H9 (cell line): Measurements from ENCODE around the gene PCSK6. TPM values are rescaled to one million over a fixed set of nuclear protein-coding genes. Genes with fewer than 3 reads are reported as not detected.

Experiments used
- DNase-seq: peaks from one replicate; pipeline ENCODE4 v3.0.0-alpha.2; 2017
- H2AFZ ChIP-seq: one replicate; pipeline ENCODE4 v1.6.1; 2013; ENCODE audit warnings: mild to moderate bottlenecking, low read length, control low read depth, moderate library complexity
- H2AK5ac ChIP-seq: 2 replicates; pipeline ENCODE4 v1.6.1; 2013; ENCODE audit warnings: low read length, control low read depth, mixed read lengths; ENCODE audit not compliant: insufficient read length
- H2BK120ac ChIP-seq: one replicate; pipeline ENCODE4 v1.6.1; 2013; ENCODE audit warnings: low read depth, mild to moderate bottlenecking, low read length, control low read depth, inconsistent platforms; ENCODE audit not compliant: poor library complexity, severe bottlenecking
- H2BK12ac ChIP-seq: 2 replicates; pipeline ENCODE4 v1.6.1; 2013; ENCODE audit warnings: low read length, control low read depth, mixed read lengths, low read depth; ENCODE audit not compliant: insufficient read length
- H2BK15ac ChIP-seq: 2 replicates; pipeline ENCODE4 v1.6.1; 2013; ENCODE audit warnings: low read depth, low read length, control low read depth
- H2BK20ac ChIP-seq: one replicate; pipeline ENCODE4 v1.6.1; 2013; ENCODE audit warnings: low read depth, mild to moderate bottlenecking, low read length, control low read depth, inconsistent platforms; ENCODE audit not compliant: poor library complexity, severe bottlenecking
- H2BK5ac ChIP-seq: 2 replicates; pipeline ENCODE4 v1.6.1; 2013; ENCODE audit warnings: low read length, control low read depth, mixed read lengths; ENCODE audit not compliant: insufficient read length
- H3K14ac ChIP-seq: 2 replicates; pipeline ENCODE4 v1.6.1; 2013; ENCODE audit warnings: low read length, control low read depth; ENCODE audit not compliant: insufficient read depth
- H3K18ac ChIP-seq: 2 replicates; pipeline ENCODE4 v1.6.1; 2013; ENCODE audit warnings: low read depth, mild to moderate bottlenecking, mixed read lengths, low read length, control low read depth; ENCODE audit not compliant: insufficient read length
- H3K23ac ChIP-seq: 2 replicates; pipeline ENCODE4 v1.6.1; 2013; ENCODE audit warnings: low read length, control low read depth, mixed read lengths, low read depth; ENCODE audit not compliant: insufficient read length
- H3K23me2 ChIP-seq: 2 replicates; pipeline ENCODE4 v1.6.1; 2013; ENCODE audit warnings: low read depth, mild to moderate bottlenecking, mixed read lengths, low read length, control low read depth; ENCODE audit not compliant: insufficient read length, poor library complexity, severe bottlenecking
- H3K27ac ChIP-seq: 2 replicates; pipeline ENCODE4 v1.5.1; 2013; ENCODE audit warnings: low read length, control low read depth, mixed read lengths, low read depth; ENCODE audit not compliant: insufficient read length
- H3K27me3 ChIP-seq: 2 replicates; pipeline ENCODE4 v1.6.1; 2013; ENCODE audit warnings: low read length, control low read depth, inconsistent platforms; ENCODE audit not compliant: insufficient read depth
- H3K4ac ChIP-seq: 2 replicates; pipeline ENCODE4 v1.6.1; 2013; ENCODE audit warnings: low read depth, mild to moderate bottlenecking, control low read depth, inconsistent platforms, low read length, moderate library complexity
- H3K4me1 ChIP-seq: 2 replicates; pipeline ENCODE4 v1.6.1; 2013; ENCODE audit warnings: low read length, control low read depth, inconsistent platforms; ENCODE audit not compliant: insufficient read depth
- H3K4me2 ChIP-seq: 2 replicates; pipeline ENCODE4 v1.6.1; 2013; ENCODE audit warnings: low read length, control low read depth, mixed read lengths; ENCODE audit not compliant: insufficient read length, insufficient read depth
- H3K56ac ChIP-seq: 2 replicates; pipeline ENCODE4 v1.6.1; 2013; ENCODE audit warnings: low read depth, mild to moderate bottlenecking, mixed read lengths, low read length, control low read depth; ENCODE audit not compliant: insufficient read length
- H3K79me1 ChIP-seq: 2 replicates; pipeline ENCODE4 v1.6.1; 2013; ENCODE audit warnings: low read depth, mild to moderate bottlenecking, moderate library complexity, low read length, control low read depth, inconsistent platforms; ENCODE audit not compliant: insufficient read depth, poor library complexity, severe bottlenecking
- H3K79me2 ChIP-seq: 2 replicates; pipeline ENCODE4 v1.6.1; 2013; ENCODE audit warnings: low read length, control low read depth, inconsistent platforms; ENCODE audit not compliant: insufficient read depth
- H3K9ac ChIP-seq: 2 replicates; pipeline ENCODE4 v1.6.1; 2013; ENCODE audit warnings: low read length, control low read depth, mixed read lengths; ENCODE audit not compliant: insufficient read length; ENCODE audit errors: extremely low read depth
- H3K9me3 ChIP-seq: one replicate; pipeline ENCODE4 v1.6.1; 2013; ENCODE audit warnings: low read depth, low read length, inconsistent platforms; ENCODE audit not compliant: control insufficient read depth
- H3T11ph ChIP-seq: one replicate; pipeline ENCODE4 v1.6.1; 2013; ENCODE audit warnings: mild to moderate bottlenecking, low read length, control low read depth, inconsistent platforms
- H4K20me1 ChIP-seq: one replicate; pipeline ENCODE4 v1.6.1; 2013; ENCODE audit not compliant: control insufficient read depth, insufficient read length, insufficient read depth
- H4K5ac ChIP-seq: 2 replicates; pipeline ENCODE4 v1.6.1; 2013; ENCODE audit warnings: low read depth, mild to moderate bottlenecking, mixed read lengths, low read length, control low read depth; ENCODE audit not compliant: insufficient read length
- H4K8ac ChIP-seq: replicated peaks from 2 replicates; pipeline ENCODE4 v1.6.1; 2013; ENCODE audit warnings: low read length, control low read depth, mixed read lengths, low read depth; ENCODE audit not compliant: insufficient read length
- H4K91ac ChIP-seq: 2 replicates; pipeline ENCODE4 v1.6.1; 2013; ENCODE audit warnings: low read depth, mild to moderate bottlenecking, moderate library complexity, mixed read lengths, low read length, control low read depth; ENCODE audit not compliant: insufficient read length
- H3K27ac Mint-ChIP-seq, 3 experiments: 2 replicates in 2 of 3; 3 replicates in 1 of 3; pipeline ENCODE4 v1.8.0; 2020 to 2021; ENCODE audit warnings: mixed read lengths in 3 of 3, mild to moderate bottlenecking in 1 of 3, moderate library complexity in 1 of 3
- H3K27me3 Mint-ChIP-seq: 2 replicates; pipeline ENCODE4 v1.8.0; 2021; ENCODE audit warnings: low read depth, mild to moderate bottlenecking, moderate library complexity, mixed read lengths
- H3K36me3 Mint-ChIP-seq, 3 experiments: 2 replicates in 2 of 3; 3 replicates in 1 of 3; pipeline ENCODE4 v1.8.0; 2020 to 2021; ENCODE audit warnings: low read depth in 3 of 3, mixed read lengths in 3 of 3; ENCODE audit not compliant: insufficient read depth in 1 of 3
- H3K4me1 Mint-ChIP-seq, 2 experiments: 2 replicates each; pipeline ENCODE4 v1.8.0; 2020; ENCODE audit warnings: mixed read lengths in 2 of 2
- H3K4me3 Mint-ChIP-seq, 2 experiments: 2 replicates in 1 of 2; 3 replicates in 1 of 2; pipeline ENCODE4 v1.8.0; 2020 to 2021; ENCODE audit warnings: mild to moderate bottlenecking in 2 of 2, mixed read lengths in 2 of 2, moderate library complexity in 1 of 2
- H3K9me3 Mint-ChIP-seq, 2 experiments: 2 replicates in 1 of 2; 3 replicates in 1 of 2; pipeline ENCODE4 v1.8.0; 2020; ENCODE audit warnings: mild to moderate bottlenecking in 2 of 2, mixed read lengths in 2 of 2, moderate library complexity in 1 of 2
- CTCF ChIP-seq: fragments of 200-600 bp; sonication (generic); conservative IDR thresholded peaks from 3 replicates; pipeline ENCODE4 v1.8.0; 2021; ENCODE audit warnings: antibody characterized with exemption, mild to moderate bottlenecking
- WGBS: extraction: QIAGEN DNeasy Blood & Tissue Kit; methylation state at CpG from one replicate; pipeline ENCODE4 v1.1.7; 2013; ENCODE audit warnings: missing lambda C conversion rate, low lambda C conversion rate, mixed read lengths; ENCODE audit not compliant: insufficient read length; ENCODE audit errors: extremely low coverage; 5-methylcytosine and 5-hydroxymethylcytosine counted together
- total RNA-seq: library from RNA; stranded (reverse); gene quantifications from 2 replicates; pipeline ENCODE4 v1.2.1, GENCODE V29; 2021

PCSK6 gene
- total RNA-seq, 1 experiment from 2014 or later = 4.0 TPM

DNA sequence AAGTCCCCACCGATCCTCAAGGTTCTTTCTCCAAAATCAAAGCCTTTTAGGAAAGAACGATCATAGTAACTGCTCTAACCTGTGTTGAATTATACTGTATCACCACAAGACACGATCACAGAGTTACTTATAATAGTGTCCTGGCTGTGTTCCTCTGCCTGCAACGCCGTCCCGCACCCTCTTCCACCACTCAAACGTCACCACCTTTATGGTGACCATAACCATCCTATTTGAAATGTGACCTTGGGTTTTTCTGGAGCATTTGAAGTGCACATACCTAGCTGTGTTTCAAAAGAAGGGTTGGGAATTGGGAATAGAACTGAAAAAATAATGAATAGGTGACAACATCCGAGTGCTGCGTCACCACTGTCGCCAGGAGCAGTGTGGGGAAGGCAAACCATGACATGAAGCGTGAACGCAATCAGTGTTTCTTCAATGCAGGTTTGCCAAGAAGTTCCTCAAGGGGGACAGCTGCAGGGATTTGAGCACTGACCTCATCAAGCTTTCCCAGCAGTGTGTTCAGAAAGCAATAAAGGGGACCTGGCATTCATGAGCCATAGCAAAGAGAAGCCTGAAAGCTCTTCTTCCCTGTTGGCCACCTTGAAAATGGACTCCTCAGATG, 211.5 kb downstream of the PCSK6 start:
- no peak overlapping the region for H2AFZ ChIP-seq
- H2BK20ac ChIP-seq = no peak overlapping the region
- no peak overlapping the region for H4K5ac ChIP-seq
- no peaks in the 10 kb centered on the region for H3K9me3 ChIP-seq
- no peak overlapping the region for H3K18ac ChIP-seq
- no CpG with 5 or more reads among the region's 12 CpGs for WGBS
- H2BK120ac ChIP-seq = no peak overlapping the region
- H4K20me1 ChIP-seq = no peaks in the 10 kb centered on the region
- H2AK5ac ChIP-seq = no peak overlapping the region
- no peaks in the 10 kb centered on the region for H3K9me3 Mint-ChIP-seq
- peaks cover 11% of the 10 kb centered on the region for H3K23me2 ChIP-seq
- no peak overlapping the region for H3K9ac ChIP-seq
- no peak overlapping the region for H2BK12ac ChIP-seq
- H3K27me3 ChIP-seq = no peaks in the 10 kb centered on the region
- H3K27me3 Mint-ChIP-seq = no peaks in the 10 kb centered on the region
- H3K4me1 Mint-ChIP-seq = peaks cover 2 to 7% of the 10 kb centered on the region in 2 experiments
- no peak overlapping the region for H3K23ac ChIP-seq
- H3K4me1 ChIP-seq = no peaks in the 10 kb centered on the region
- no peak overlapping the region for H2BK5ac ChIP-seq
- H3K27ac Mint-ChIP-seq = peak overlapping the region in 1 of 3 experiments; percentile 21; a peak in 1 of 7 replicates
- H3K79me1 ChIP-seq = no peaks in the 10 kb centered on the region
- no peaks in the 10 kb centered on the region; the same call in 1 of the 2 replicates for H3K79me2 ChIP-seq
- H3K14ac ChIP-seq = no peak overlapping the region
- peaks cover 25 to 62% (median 50%) of the 10 kb centered on the region in 3 experiments; a peak in 6 of 7 replicates for H3K36me3 Mint-ChIP-seq
- TF ChIP-seq CTCF = no peak
- no peak overlapping the region for H4K8ac ChIP-seq
- peak overlapping the region; percentile 91 for H3K4me2 ChIP-seq
- H3K4me3 Mint-ChIP-seq = peak overlapping the region; percentile 90 to 100
- H3K4ac ChIP-seq = no peak overlapping the region
- H2BK15ac ChIP-seq = no peak overlapping the region
- H3T11ph ChIP-seq = no peak overlapping the region
- H3K27ac ChIP-seq = no peak overlapping the region
- no peak overlapping the region for H3K56ac ChIP-seq
- H4K91ac ChIP-seq = no peak overlapping the region
- no peak for DNase-seq
